K562 (cell line): ENCODE results near the gene OTOP3. TPM values are rescaled to one million over a fixed set of nuclear protein-coding genes. Genes with fewer than 3 reads are reported as not detected.

ENCODE experiments used
- ARID2 ChIP-seq: fragments of 450-650 bp; IDR thresholded peaks from 2 replicates; pipeline ENCODE4 v1.6.1; 2017; ENCODE audit warnings: antibody characterized with exemption, mild to moderate bottlenecking
- CBX8 ChIP-seq: fragments of 200-600 bp; sonication (generic); IDR thresholded peaks from 2 replicates; pipeline ENCODE4 v1.6.1; 2012; ENCODE audit warnings: borderline replicate concordance, mixed run types, low read depth, mild to moderate bottlenecking, moderate library complexity, mixed read lengths, low read length, control low read depth, inconsistent platforms; ENCODE audit not compliant: poor library complexity, severe bottlenecking; ENCODE audit errors: extremely low read depth
- CXXC5 ChIP-seq: fragments of 250-450 bp; sonication (Bioruptor Pico); IDR thresholded peaks from 2 replicates; pipeline ENCODE4 v1.8.0; 2022; ENCODE audit warnings: inconsistent platforms, mild to moderate bottlenecking, moderate library complexity
- ETS1 ChIP-seq: conservative IDR thresholded peaks from 2 replicates; pipeline ENCODE4 v1.6.1; 2011; ENCODE audit warnings: low read depth, mild to moderate bottlenecking, low read length; ENCODE audit not compliant: control insufficient read depth
- HCFC1 ChIP-seq: IDR thresholded peaks from 2 replicates; pipeline ENCODE4 v1.6.1; 2012; ENCODE audit warnings: low read depth, low read length, improper control_type of control experiment
- HDAC3 ChIP-seq: fragments of 450-650 bp; IDR thresholded peaks from 2 replicates; pipeline ENCODE4 v1.6.1; 2018; ENCODE audit warnings: borderline replicate concordance, mild to moderate bottlenecking, moderate library complexity; ENCODE audit not compliant: partially characterized antibody
- IRF2 ChIP-seq: sonication (generic); formaldehyde crosslinking; IDR thresholded peaks from 2 replicates; pipeline ENCODE4 v1.8.1; 2022; ENCODE audit warnings: mild to moderate bottlenecking, missing genetic modification reagents
- KAT7 ChIP-seq: sonication (generic); formaldehyde crosslinking; IDR thresholded peaks from 2 replicates; pipeline ENCODE4 v1.8.0; 2022; ENCODE audit warnings: missing genetic modification reagents, mild to moderate bottlenecking, borderline replicate concordance
- MCM2 ChIP-seq: fragments of 450-650 bp; IDR thresholded peaks from 2 replicates; pipeline ENCODE4 v1.6.1; 2017; ENCODE audit warnings: low read depth, mild to moderate bottlenecking
- MYNN ChIP-seq, 2 experiments: sonication (generic); formaldehyde crosslinking in 1 of 2; IDR thresholded peaks; 2 replicates each; pipeline versions ENCODE4 v1.5.0 to v1.6.1; 2016 to 2020; ENCODE audit warnings: antibody characterized with exemption in 1 of 2, missing genetic modification reagents in 1 of 2
- PHF8 ChIP-seq: fragments of 200-600 bp; sonication (generic); IDR thresholded peaks from 2 replicates; pipeline ENCODE4 v1.6.1; 2012; ENCODE audit warnings: mixed run types, mild to moderate bottlenecking, inconsistent platforms, low read length, moderate library complexity, borderline replicate concordance
- STAT5A ChIP-seq: IDR thresholded peaks from 2 replicates; pipeline ENCODE4 v1.6.1; 2012; ENCODE audit warnings: low read length, inconsistent platforms, borderline replicate concordance
- TCF3 ChIP-seq: sonication (generic); formaldehyde crosslinking; IDR thresholded peaks from 2 replicates; pipeline ENCODE4 v1.4.0; 2020; ENCODE audit warnings: mild to moderate bottlenecking, missing genetic modification reagents
- TEAD4 ChIP-seq, 2 experiments: sonication (generic) in 1 of 2; formaldehyde crosslinking in 1 of 2; IDR thresholded peaks; 2 replicates each; pipeline versions ENCODE4 v1.6.1 to v1.8.0; 2012 to 2022; ENCODE audit warnings: borderline replicate concordance in 1 of 2, inconsistent platforms in 1 of 2, low read length in 1 of 2, mild to moderate bottlenecking in 1 of 2, missing genetic modification reagents in 1 of 2
- YY1 ChIP-seq, 3 experiments: IDR thresholded peaks; 2 replicates each; pipeline ENCODE4 v1.6.1; 2011; ENCODE audit warnings: low read length in 2 of 3, mild to moderate bottlenecking in 2 of 3, moderate library complexity in 2 of 3, borderline replicate concordance in 1 of 3, control low read depth in 1 of 3, low read depth in 1 of 3; ENCODE audit not compliant: insufficient read depth in 3 of 3, insufficient replicate concordance in 2 of 3, control insufficient read depth in 1 of 3, insufficient read length in 1 of 3; ENCODE audit errors: extremely low read depth in 1 of 3
- ZBTB17 ChIP-seq: fragments of 450-650 bp; formaldehyde crosslinking; IDR thresholded peaks from 2 replicates; pipeline ENCODE4 v1.4.0; 2020; ENCODE audit warnings: mild to moderate bottlenecking
- ZBTB8A ChIP-seq: fragments of 450-650 bp; IDR thresholded peaks from 2 replicates; pipeline ENCODE4 v1.6.1; 2018; ENCODE audit warnings: mild to moderate bottlenecking, moderate library complexity; ENCODE audit not compliant: partially characterized antibody
- ZNF121 ChIP-seq: sonication (generic); formaldehyde crosslinking; conservative IDR thresholded peaks from 2 replicates; pipeline ENCODE4 v1.8.0; 2022; ENCODE audit warnings: missing genetic modification reagents
- ZSCAN32 ChIP-seq: fragments of 450-650 bp; formaldehyde crosslinking; IDR thresholded peaks from 2 replicates; pipeline ENCODE4 v1.4.0; 2020; ENCODE audit warnings: mild to moderate bottlenecking, moderate library complexity
- polyA plus RNA-seq, 8 experiments: library from polyadenylated mRNA; depleted of rRNA in 4 of 8; stranded (reverse) in 5 of 8; unstranded in 3 of 8; fragments of >200 nt; fragmentation: Nextera tagmentation in 2 of 8; fragmentation: Illumina TruSeq in 1 of 8; extraction: Ambion mirVana in 2 of 8; extraction: Trizol in 1 of 8; gene quantifications; 2 replicates each; pipeline versions ENCODE4 v1.2.1 to v1.2.3, GENCODE V29; 2011 to 2014; ENCODE audit warnings: inconsistent platforms in 1 of 8, missing spikeins in 1 of 8
- total RNA-seq, 7 experiments: library from RNA; depleted of rRNA in 6 of 7; stranded (reverse); fragments of >200 nt in 6 of 7; fragmentation: Illumina TruSeq in 2 of 7; extraction: Trizol in 2 of 7; gene quantifications; 2 replicates each; pipeline versions ENCODE4 v1.2.1 to v1.2.3, GENCODE V29; 2011 to 2021; ENCODE audit warnings: low replicate concordance in 1 of 7
- TF ChIP-seq, protein P1 (sequence below): sonication (generic); formaldehyde crosslinking; IDR thresholded peaks from 2 replicates; pipeline ENCODE4 v1.8.0; 2022; ENCODE audit warnings: mild to moderate bottlenecking, missing genetic modification reagents
- TF ChIP-seq, protein P2 (sequence below), 2 experiments: fragments of 450-650 bp in 1 of 2; sonication (generic) in 1 of 2; formaldehyde crosslinking in 1 of 2; IDR thresholded peaks in 1 of 2; conservative IDR thresholded peaks in 1 of 2; 2 replicates each; pipeline versions ENCODE4 v1.6.1 to v1.8.1; 2016 to 2023; ENCODE audit warnings: mild to moderate bottlenecking in 2 of 2, moderate library complexity in 2 of 2, inconsistent platforms in 1 of 2, missing genetic modification reagents in 1 of 2

Gene OTOP3
- total and polyA plus RNA-seq, 9 of the 15 experiments (the other 6 are each of a cell fraction or from before 2014, with no cell fraction given), result not detected

- TF ChIP-seq ETS1, result 0 out of 2 replicates have a peak, but pooled peaks have one; percentile 51
- no peak for TF ChIP-seq ZBTB8A
- TF ChIP-seq IRF2 (CRISPR knock-in tag), result no peak
- 0 out of 2 replicates have a peak, but pooled peaks have one; percentile 19 for TF ChIP-seq HCFC1
- TF ChIP-seq ARID2, result 0 out of 2 replicates have a peak, but pooled peaks have one; percentile 42
- no peak for TF ChIP-seq CBX8
- TF ChIP-seq, protein P1, sequence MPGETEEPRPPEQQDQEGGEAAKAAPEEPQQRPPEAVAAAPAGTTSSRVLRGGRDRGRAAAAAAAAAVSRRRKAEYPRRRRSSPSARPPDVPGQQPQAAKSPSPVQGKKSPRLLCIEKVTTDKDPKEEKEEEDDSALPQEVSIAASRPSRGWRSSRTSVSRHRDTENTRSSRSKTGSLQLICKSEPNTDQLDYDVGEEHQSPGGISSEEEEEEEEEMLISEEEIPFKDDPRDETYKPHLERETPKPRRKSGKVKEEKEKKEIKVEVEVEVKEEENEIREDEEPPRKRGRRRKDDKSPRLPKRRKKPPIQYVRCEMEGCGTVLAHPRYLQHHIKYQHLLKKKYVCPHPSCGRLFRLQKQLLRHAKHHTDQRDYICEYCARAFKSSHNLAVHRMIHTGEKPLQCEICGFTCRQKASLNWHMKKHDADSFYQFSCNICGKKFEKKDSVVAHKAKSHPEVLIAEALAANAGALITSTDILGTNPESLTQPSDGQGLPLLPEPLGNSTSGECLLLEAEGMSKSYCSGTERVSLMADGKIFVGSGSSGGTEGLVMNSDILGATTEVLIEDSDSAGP (CRISPR knock-in tag), result 0 out of 2 replicates have a peak, but pooled peaks have one; percentile 10
- TF ChIP-seq KAT7 (CRISPR knock-in tag), result 0 out of 2 replicates have a peak, but pooled peaks have one; percentile 43
- no peak for TF ChIP-seq ZSCAN32 (CRISPR knock-in tag)
- no peak for TF ChIP-seq ZNF121 (CRISPR knock-in tag)
- TF ChIP-seq, protein P2, sequence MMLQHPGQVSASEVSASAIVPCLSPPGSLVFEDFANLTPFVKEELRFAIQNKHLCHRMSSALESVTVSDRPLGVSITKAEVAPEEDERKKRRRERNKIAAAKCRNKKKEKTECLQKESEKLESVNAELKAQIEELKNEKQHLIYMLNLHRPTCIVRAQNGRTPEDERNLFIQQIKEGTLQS (IDR thresholded peaks at IDR 0.05), result peak; percentile 32; the same call in 1 of the 2 replicates
- TF ChIP-seq, protein P2 (CRISPR knock-in tag; conservative IDR thresholded peaks at IDR 0.05), result no peak
- no peak for TF ChIP-seq ZBTB17 (CRISPR knock-in tag)
- TF ChIP-seq HDAC3, result no peak
- TF ChIP-seq MYNN (IDR thresholded peaks at IDR 0.05), result no peak
- TF ChIP-seq MYNN (CRISPR knock-in tag; IDR thresholded peaks at IDR 0.05), result no peak
- peak in 2 of 3 experiments; percentile 17 to 30 for TF ChIP-seq YY1 (IDR thresholded peaks at IDR 0.05; ENCODE audit: borderline replicate concordance in 1 of 3, control insufficient read depth in 1 of 3, extremely low read depth in 1 of 3, insufficient read depth in 3 of 3, insufficient read length in 1 of 3, insufficient replicate concordance in 2 of 3, low read depth in 1 of 3, low read length in 2 of 3)
- no peak for TF ChIP-seq MCM2
- no peak for TF ChIP-seq PHF8
- peak; percentile 57; the same call in 1 of the 2 replicates for TF ChIP-seq TEAD4 (IDR thresholded peaks at IDR 0.05; ENCODE audit: low read length)
- peak; percentile 94; the same call in 1 of the 2 replicates for TF ChIP-seq TEAD4 (CRISPR knock-in tag; IDR thresholded peaks at IDR 0.05; ENCODE audit: borderline replicate concordance)
- TF ChIP-seq TCF3 (CRISPR knock-in tag), result no peak
- 0 out of 2 replicates have a peak, but pooled peaks have one; percentile 26 for TF ChIP-seq CXXC5 (CRISPR knock-in tag)
- TF ChIP-seq STAT5A, result peak; percentile 27; the same call in 1 of the 2 replicates
These were observed 25.1 kb downstream of the OTOP3 start (continued) for GRCh38 chr17:74960570-74961342.
